Lower leg skin (tissue), 3 donors: ENCODE results near the gene HACL1.
"Not testable (repeated sequence)": the region's sequence is repeated elsewhere in the genome, so short reads cannot be mapped to it uniquely, and the experiment has no call there.

Source experiments
- POLR2A ChIP-seq, 2 donors: fragments of 450-650 bp; IDR thresholded peaks; one replicate each; pipeline ENCODE4 v1.6.1; 2016 to 2017; ENCODE audit warnings: antibody characterized with exemption in 2 of 2, mild to moderate bottlenecking in 1 of 2, moderate library complexity in 1 of 2
- TF ChIP-seq, protein P1 (sequence below), 3 donors: fragments of 450-650 bp; IDR thresholded peaks; one replicate each; pipeline ENCODE4 v1.5.1; 2016; ENCODE audit warnings: antibody characterized with exemption in 3 of 3, mild to moderate bottlenecking in 3 of 3, moderate library complexity in 2 of 3

DNA sequence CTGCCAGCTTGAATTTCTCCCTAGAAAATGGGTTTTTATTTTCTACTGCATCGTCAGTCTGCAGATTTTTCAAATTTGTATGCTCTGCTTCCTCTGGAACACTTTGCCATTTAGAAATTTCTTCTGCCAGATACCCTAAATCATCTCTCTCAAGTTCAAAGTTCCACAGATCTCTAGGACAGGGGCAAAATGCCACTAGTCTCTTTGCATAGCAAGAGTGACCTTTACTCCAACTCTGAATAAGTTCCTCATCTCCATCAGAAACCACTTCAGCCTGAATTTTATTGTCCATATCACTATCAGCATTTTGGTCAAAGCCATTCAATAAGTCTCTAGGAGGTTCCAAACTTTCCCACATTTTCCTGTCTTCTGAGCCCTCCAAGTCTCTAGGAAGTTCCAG lies 3.2 kb upstream of the HACL1 start:
- TF ChIP-seq, protein P1, sequence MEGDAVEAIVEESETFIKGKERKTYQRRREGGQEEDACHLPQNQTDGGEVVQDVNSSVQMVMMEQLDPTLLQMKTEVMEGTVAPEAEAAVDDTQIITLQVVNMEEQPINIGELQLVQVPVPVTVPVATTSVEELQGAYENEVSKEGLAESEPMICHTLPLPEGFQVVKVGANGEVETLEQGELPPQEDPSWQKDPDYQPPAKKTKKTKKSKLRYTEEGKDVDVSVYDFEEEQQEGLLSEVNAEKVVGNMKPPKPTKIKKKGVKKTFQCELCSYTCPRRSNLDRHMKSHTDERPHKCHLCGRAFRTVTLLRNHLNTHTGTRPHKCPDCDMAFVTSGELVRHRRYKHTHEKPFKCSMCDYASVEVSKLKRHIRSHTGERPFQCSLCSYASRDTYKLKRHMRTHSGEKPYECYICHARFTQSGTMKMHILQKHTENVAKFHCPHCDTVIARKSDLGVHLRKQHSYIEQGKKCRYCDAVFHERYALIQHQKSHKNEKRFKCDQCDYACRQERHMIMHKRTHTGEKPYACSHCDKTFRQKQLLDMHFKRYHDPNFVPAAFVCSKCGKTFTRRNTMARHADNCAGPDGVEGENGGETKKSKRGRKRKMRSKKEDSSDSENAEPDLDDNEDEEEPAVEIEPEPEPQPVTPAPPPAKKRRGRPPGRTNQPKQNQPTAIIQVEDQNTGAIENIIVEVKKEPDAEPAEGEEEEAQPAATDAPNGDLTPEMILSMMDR (IDR thresholded peaks at IDR 0.05): not testable (repeated sequence)
- TF ChIP-seq POLR2A (IDR thresholded peaks at IDR 0.05): not testable (repeated sequence)
